GM21825 (cell line): ENCODE results near the gene ZSCAN5A.
"Not testable (repeated sequence)": the region's sequence is repeated elsewhere in the genome, so short reads cannot be mapped to it uniquely, and the experiment has no call there.

Experiments used
- ATAC-seq: cut with Tn5 transposase; IDR thresholded peaks from one replicate; pipeline ENCODE4 v1.9.1; 2021; ENCODE audit warnings: mild to moderate bottlenecking, moderate library complexity; ENCODE audit not compliant: unreplicated experiment

The ZSCAN5A gene

DNA sequence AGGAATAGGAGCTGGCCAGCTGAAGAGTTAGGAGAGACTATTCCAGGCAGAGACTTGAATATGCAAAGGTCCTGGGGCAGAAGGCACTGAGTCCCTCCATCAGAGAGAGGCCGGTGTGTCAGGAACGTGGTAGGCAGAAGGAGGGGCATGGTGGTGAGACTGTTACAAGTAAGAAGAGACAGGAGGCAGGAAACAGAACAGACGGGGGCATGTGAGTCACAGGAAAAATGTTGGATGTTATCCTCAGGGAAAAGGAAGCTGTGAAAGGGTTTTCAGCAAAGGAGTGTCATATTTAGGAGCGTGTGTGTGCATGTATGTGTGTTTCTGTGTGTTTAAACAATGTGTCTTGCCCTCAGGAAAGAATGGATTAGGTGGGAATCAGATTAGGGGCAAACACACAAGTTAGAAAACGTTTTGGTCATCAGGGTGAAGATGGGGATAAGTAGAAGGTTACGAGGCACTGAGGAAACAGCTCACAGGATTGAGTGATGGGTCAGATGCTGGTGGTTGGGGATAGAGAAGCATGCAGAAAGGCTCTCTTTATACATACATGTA is 41.0 kb downstream of the ZSCAN5A start:
- no peak for ATAC-seq

DNA sequence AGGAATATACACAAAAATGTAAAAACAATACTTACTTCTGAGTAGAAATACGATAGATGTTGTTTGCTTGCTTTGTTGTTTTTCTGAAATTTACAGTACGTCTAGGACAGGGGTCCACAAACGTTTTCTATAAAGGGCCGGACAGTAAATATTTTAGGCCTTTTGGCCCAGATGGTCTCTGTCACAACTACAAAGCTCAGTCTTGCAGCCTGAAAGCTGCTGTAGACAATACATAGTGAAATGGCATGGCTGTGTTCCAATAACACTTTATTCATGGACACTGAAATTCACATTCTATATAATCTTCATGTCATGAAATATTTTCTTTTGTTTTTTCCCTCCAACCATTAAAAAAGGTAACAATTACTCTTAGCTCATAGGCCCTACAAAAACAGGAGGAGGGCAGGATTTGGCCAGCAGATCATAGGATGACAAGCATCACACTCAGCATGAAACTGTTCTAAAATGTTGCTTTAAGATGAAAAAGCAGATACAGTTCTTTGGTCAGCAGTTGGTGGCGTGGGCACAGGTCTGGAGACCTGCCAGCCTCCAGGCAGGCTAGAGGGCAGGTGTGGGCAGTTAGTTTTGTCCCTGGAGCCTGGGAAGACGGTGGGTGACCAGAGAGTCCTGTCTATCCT is 42.4 kb downstream of the ZSCAN5A start, which contains the start of gene EDDM13:
Gene EDDM13 (plus strand): TSS at position 588 of the 638 bp plus-strand sequence. CDS start 87 bp downstream, outside the sequence.
- no peak for ATAC-seq

DNA sequence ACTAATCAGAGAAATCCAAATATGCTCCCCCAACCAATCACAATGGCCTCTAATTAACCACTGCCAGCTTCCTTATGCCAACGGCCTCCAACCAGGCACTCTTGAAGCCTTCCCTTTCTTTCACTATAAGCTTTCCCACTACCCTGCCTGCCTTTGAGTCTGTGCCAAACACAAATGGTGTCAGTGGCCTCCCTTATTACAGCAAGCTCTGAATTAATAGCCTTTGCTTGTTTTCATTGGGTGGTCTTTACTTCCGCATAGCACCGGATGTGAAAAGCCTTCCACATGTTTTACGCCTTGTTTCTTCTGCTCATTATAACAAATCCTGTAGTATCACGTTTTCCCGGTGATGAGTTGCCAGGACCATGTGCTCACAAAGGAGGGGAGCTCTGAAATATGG is 43.5 kb downstream of the ZSCAN5A start:
- no peak for ATAC-seq

DNA sequence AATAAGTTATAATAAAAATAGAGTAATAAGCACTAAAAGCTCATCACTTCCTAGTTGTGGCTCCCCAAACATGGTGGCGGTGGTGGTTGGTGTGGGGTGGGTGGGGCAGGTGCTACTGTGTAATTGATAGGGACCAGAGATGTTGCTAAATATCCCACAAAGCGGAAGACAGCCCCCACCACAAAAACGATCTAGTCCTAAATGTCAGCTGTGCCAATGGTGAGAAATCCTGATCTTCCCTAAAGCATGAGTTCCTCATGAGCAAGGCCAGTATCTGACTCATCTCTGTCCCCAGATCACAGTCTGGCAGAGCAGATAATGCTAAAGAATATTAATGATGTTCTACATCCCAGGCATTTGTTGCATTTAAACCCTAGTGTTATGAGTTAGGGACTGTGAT is 44.0 kb downstream of the ZSCAN5A start:
- ATAC-seq = no peak

DNA sequence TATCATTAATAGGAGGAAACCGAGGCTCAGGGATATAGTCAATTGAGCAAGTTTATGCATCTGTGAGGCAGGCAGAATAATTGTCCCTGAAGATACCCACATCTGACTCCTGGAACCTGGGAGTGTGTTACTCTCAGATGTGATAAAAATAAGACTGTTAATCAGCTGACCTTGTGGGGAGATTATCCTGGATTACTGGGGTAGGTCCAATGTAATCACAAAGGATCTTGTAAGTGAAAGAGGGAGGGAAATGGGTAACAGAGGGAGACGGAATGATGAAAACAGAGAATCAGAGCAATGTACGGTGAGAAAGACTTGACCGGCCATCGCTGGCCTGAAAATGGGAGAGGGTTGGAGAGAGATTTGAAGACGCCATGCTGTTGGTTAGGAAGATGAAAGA is 45.3 kb downstream of the ZSCAN5A start:
- ATAC-seq = no peak

DNA sequence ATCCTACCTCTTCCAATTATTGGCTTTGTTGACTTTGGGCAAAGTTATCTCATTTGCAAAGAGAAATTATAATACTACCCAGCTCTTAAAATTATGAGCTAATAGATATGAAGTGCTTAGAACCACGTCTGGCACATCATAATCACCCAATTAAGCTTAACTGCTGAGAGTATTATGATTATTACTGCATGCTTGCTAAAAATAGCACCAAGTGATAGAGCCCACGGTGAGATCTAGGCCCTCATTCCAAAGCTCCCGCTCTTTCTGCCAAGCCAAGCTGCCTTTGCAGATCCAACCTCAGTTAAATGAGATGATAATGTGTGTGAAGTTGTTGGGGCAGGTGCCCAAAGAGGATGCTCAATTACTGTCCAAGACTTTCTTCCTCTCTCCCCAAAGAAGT is 48.6 kb downstream of the ZSCAN5A start:
- no peak for ATAC-seq

DNA sequence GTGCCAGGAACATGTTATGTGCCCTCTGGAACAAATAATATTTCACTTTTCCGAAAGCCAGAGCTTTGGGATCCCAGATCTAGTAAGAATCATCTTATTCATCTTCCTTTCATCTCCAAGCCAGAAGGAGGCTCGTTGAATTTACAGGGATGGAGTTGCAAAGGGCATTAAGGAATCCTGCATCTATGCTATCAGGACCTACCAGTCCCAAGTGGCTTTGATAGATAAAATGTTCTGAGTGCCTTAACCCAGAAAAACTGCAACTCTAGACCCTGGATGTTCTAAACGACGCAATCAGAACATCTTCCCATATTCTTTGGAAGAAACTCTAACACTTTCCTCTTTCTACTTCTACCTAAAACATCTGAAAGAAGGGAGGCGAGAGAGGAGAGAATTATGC is 51.3 kb downstream of the ZSCAN5A start:
- ATAC-seq = no peak

DNA sequence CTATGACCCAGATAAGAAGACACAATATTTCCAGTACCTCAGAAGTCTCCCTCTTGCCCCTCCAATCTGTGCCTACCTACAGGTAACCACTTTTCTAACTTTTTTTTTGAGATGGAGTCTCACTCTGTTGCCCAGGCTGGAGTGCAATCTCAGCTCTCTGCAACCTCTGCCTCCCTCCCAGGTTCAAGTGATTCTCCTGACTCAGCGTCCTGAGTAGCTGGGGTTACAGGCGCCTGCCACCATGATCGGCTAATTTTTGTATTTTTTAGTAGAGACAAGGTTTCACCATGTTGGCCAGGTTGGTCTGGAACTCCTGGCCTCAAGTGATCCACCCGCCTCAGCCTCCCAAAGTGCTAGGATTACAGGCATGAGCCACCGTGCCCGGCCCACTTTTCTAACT is 52.7 kb downstream of the ZSCAN5A start:
- ATAC-seq = not testable (repeated sequence)

DNA sequence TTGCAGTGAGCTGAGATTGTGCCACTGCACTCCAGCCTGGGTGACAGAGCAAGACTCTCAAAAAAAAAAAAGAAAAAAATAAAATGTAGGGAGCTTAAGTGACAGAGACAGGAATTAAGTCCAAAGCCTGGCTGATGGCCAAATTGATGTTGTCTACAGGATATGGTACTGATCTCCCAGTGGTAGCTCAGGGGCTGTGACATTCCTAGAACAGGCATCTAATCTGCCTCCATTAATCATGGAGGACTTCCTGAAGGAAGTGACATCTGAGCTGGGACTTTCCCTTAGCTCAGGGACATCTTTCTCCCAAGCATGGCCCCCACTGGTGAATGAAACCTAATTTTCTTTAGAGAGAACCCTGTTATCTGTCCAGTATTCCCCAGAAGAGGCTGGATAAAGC is 53.5 kb downstream of the ZSCAN5A start:
- ATAC-seq = no peak

DNA sequence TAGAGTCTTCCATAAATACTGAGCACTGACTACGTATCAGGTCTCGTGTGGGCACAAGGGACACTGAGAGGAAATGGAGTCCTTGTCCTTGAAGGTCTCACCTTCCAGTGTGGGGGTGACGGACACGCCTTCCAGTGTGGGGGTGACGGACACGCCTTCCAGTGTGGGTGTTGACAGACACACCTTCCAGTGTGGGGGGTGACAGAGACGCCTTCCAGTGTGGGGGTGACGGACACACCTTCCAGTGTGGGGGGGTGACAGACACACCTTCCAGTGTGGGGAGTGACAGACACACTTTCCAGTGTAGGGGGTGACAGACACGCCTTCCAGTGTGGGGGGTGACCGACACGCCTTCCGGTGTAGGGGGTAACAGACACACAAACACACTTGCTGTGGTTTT is 56.4 kb downstream of the ZSCAN5A start:
- no peak for ATAC-seq

DNA sequence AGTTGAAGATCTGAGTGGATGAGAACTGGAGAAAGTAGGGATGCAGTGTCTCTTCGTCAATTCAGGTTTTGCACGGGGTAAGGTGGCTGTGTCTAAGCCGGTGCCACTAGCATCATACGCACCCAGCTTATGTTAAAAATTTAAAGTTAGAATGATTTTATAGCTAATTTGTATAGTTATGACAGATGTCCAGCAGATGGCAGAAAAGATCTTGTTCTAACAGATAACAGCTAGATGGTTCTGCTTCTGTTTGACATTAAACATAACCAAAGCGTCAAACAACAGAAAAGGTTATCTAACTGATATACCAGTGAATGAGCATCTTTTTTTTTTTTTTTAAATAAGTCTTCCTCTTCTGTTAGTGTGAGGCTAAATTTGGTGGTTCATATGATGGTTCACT is 60.9 kb downstream of the ZSCAN5A start:
- no peak for ATAC-seq

DNA sequence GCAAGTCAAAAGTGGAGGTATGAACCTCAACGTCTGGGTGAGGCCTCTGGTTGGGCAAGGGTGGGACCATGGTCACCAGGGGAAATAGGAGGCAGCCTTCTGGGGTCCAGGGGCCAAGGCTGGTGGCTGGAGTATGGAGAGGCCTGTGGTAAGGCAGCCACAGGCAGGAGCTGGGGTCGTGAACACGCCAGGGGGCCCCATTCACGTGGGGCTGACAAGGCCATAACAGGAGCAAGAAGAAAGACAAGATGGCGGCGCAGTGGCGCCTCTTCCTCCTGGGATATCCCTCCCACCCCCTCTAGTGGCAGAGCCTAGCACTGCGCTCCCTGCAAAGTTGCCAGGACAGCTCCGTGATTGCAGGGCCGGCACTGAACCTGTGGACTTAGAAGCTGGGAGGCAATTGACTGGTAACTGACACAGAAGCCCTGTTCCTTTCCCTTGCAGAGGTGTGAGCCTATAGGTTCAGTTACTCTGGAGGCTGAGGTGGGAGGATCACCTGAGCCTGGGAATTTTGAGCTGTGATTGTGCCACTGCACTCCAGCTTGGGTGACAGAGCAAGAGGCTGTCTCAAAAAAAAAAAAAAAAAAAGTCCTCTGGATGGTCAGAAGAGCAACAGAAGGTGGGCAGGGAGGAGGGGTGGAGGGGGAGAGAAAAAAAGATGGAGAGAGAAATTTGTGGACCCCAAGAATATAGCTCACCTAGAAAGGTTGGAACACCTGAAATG is 61.8 kb downstream of the ZSCAN5A start:
- no peak for ATAC-seq

DNA sequence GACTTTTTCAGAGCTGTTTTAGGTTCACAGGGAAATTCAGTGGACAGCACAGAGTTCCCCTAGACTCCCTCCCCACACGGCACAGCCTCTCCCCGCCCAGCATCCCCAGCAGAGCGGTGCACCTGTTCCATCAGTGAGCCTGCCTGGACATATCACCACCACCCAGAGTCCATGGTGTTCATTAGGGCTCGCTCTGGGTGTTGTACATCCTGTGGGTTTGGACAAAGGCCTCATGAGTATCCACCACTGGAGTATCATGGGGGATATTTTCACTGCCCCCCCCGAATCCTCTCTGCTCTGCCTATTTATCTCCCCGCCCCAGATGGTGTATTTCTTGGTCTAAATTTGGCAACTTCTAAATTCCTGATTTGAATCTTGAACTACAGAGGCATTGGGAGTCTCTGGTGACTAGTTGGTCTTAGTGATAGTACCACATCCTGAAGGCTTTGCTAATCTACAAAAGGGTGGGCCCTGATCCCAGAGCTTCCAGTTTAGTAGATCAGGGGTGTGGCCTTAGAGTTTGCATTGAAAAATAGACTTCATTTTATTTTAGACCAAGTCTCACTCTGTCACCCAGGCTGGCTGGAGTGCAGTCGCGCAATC is 65.8 kb downstream of the ZSCAN5A start:
- not testable (repeated sequence) for ATAC-seq

DNA sequence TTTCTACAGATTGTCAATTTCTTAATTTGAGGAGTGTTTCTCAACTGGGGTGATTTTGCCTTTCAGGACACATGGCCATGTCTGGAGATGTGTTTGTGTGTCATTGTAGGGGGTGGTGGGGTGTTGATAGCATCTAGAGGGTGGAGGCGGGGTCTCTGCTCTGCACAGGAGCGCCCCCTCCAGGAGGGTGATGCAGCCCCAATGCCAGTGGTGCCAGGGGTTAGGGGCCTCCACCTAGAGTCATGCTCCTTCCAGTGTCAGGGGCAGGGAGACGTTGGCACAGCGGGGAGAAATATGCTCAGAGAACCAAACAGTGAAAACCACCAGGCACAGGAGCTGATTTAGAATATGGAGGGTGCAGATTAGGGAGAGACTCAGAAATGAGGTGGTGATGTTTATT is 68.9 kb downstream of the ZSCAN5A start:
- not testable (repeated sequence) for ATAC-seq

DNA sequence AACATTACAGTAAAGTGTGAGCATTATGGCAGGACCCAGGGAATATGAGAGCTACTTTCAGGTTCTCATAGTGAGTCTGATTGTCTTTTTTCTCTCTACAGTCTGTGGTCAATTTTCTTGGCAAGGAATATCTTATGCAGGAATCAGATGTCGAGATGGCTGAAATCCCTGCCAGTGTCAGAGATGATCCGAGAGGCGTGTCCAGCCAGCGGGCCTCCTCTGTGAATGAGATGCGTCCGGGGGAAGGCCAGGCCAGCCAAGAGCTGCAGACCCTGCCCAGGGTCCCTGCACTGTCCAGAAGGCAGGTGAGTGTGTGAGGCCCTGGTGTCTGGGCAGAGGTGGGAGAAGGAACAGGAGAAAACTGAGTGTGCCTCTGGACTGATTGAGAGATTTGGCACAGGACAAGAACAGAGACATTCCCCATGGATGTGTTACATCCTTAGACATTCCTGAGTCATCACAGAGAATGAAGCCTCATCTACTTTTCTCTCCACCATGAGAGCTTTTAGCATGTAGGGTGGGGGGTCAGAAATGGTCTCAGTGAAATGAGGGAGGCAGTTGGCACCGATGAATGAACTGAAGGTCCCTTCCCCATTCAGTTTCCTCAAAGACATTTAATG is 69.4 kb downstream of the ZSCAN5A start:
- no peak for ATAC-seq

DNA sequence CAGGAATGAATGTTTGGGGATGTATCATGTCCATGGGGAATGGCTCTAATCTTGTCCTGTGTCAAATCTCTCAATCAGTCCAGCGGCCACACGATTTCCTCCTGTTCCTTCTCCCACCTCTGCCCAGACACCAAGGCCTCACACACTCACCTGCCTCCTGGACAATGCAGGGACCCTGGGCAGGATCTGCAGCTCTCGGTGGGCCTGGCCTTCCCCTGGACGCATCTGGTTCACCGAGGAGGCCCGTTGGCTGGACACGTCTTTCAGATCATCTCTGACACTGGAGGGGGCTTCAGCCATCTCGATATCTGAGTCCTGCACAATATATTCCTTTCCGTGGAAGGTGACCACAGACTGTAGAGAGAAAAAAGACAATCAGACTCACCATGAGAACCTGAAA is 91.2 kb downstream of the ZSCAN5A start:
- no peak for ATAC-seq

DNA sequence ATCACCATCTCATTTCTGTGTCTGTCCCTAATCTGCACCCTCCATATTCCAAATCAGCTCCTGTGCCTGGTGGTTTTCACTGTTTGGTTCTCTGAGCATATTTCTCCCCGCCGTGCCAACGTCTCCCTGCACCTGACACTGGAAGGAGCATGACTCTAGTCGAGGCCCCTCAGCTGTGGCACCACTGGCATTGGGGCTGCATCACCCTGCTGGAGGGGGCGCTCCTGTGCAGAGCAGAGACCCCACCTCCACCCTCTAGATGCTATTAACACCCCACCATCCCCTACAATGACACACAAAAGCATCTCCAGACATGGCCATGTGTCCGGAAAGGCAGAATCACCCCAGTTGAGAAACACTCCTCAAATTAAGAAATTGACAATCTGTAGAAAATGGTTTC is 91.7 kb downstream of the ZSCAN5A start:
- ATAC-seq = no peak

DNA sequence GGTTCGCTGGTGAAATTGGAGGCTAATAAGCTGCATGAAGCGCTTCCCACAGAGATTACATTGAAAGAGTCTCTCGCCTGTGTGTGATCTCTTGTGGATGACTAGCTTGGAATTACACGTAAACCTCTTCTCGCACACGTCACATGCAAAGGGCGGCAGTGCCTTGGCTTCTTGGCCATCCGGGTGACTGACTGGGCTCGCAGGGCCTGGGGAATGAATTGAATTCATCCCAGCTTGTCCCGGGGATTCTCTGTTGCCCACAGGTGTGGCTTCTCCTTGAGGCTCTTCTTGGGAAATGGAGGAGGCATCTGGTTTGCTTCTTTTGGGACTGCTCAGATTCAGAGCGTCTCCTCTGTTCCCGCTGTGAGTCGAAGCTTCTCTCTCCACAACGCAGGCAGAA is 92.8 kb downstream of the ZSCAN5A start:
- ATAC-seq = no peak

DNA sequence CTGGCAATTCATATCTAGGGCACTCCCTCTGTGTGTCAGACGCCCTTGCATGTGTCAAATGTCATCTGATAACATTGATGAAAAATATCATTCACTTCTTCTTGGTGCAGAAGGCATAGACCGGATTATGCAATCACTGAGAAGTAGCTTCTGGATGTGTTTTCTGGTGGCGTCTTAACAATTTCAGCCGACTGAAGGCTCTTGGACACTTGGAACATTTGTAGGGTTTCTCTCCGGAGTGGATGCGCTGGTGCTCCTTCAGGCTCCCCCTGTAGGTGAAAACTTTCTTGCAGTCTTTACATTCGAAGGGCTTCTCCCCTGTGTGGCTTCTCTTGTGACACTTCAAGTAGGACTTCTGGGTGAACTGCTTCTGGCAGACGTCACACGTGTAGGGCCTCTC is 93.2 kb downstream of the ZSCAN5A start:
- not testable (repeated sequence) for ATAC-seq

DNA sequence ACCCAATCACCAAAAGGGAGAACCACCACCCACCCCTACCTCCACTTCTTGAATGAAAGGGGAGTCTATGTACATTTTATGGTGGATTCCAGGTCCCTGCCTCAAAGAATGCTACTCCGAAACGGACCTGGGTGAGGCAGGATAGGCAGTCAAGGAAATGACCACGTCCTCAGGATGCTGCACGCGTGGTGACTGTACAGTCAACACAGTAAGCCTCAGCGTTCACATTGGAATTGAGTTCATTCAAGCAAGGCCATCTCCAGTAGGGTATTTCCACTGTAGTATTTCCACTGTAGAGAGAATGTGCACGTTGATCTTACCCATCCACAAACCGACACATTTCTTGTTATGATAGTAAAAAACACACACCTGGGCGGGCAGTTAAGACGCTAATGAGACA is 95.7 kb downstream of the ZSCAN5A start:
- ATAC-seq = no peak
